Heart right ventricle (tissue), 16 donors: ENCODE data around the gene CDK5RAP2. TPM values are rescaled to one million over a fixed set of nuclear protein-coding genes. Genes with fewer than 3 reads are reported as not detected.

Source experiments
- ATAC-seq, 8 donors: fragments of 200-7000 bp; cut with Tn5 transposase; one replicate each; pipeline ENCODE4 v1.9.1; 2020; ENCODE audit warnings: mild to moderate bottlenecking in 8 of 8, moderate library complexity in 8 of 8, moderate number of reproducible peaks in 1 of 8
- DNase-seq, 2 donors: peaks; one replicate each; pipeline ENCODE4 v3.0.0-alpha.2; 2020
- H3K27ac ChIP-seq, 10 donors: fragments of 200-600 bp; sonication (generic) in 2 of 10; one replicate each; pipeline versions ENCODE4 v1.5.0 to v1.8.0; 2020 to 2022; ENCODE audit warnings: mild to moderate bottlenecking in 3 of 10
- H3K27me3 ChIP-seq, 7 donors: fragments of 200-600 bp; one replicate each; pipeline ENCODE4 v1.8.0; 2021 to 2022; ENCODE audit warnings: mild to moderate bottlenecking in 2 of 7
- H3K36me3 ChIP-seq, 9 donors: fragments of 200-600 bp; sonication (generic) in 1 of 9; one replicate each; pipeline versions ENCODE4 v1.5.0 to v1.8.0; 2020 to 2022; ENCODE audit warnings: mild to moderate bottlenecking in 2 of 9
- H3K4me1 ChIP-seq, 9 donors: fragments of 200-600 bp; sonication (generic) in 1 of 9; one replicate each; pipeline versions ENCODE4 v1.5.0 to v1.8.0; 2020 to 2022; ENCODE audit warnings: mild to moderate bottlenecking in 4 of 9
- H3K4me3 ChIP-seq, 10 donors: fragments of 200-600 bp; sonication (generic) in 2 of 10; one replicate each; pipeline versions ENCODE4 v1.5.0 to v1.8.0; 2020 to 2022; ENCODE audit warnings: mild to moderate bottlenecking in 7 of 10, moderate library complexity in 2 of 10
- H3K9me3 ChIP-seq, 11 donors: fragments of 200-600 bp in 10 of 11; sonication (generic) in 2 of 11; one replicate each; pipeline versions ENCODE4 v1.5.0 to v1.8.0; 2013 to 2022; ENCODE audit warnings: mild to moderate bottlenecking in 2 of 11, control low read depth in 1 of 11, moderate library complexity in 1 of 11
- CTCF ChIP-seq, 9 donors: fragments of 200-600 bp; sonication (generic) in 2 of 9; IDR thresholded peaks; one replicate each; pipeline versions ENCODE4 v1.5.0 to v1.8.0; 2021 to 2022; ENCODE audit warnings: antibody characterized with exemption in 9 of 9, mild to moderate bottlenecking in 5 of 9, moderate library complexity in 1 of 9
- WGBS, 2 donors: extraction: QIAGEN DNeasy Blood & Tissue Kit; methylation state at CpG; one replicate each; pipeline ENCODE4 v1.1.7; 2013; ENCODE audit warnings: inconsistent platforms in 1 of 2; 5-methylcytosine and 5-hydroxymethylcytosine counted together
- intact Hi-C, 10 donors: fragments of 100-400 bp; cut with DNase I; formaldehyde crosslinking; loops; one replicate each; pipeline versions ENCODE4 v1.11.1 to v1.14.2; 2022
- polyA plus RNA-seq, 2 donors: library from polyadenylated mRNA; stranded (reverse); fragments of 200-250 nt; gene quantifications; one replicate each; pipeline ENCODE4 v1.2.3, GENCODE V29; 2013
- total RNA-seq, 10 donors: library from RNA; stranded (reverse); fragmentation: NEBNext Ultra II Directional in 3 of 10; extraction: Animal tissue kit (Norgen Biotek cat#: 25700) in 3 of 10; gene quantifications; one replicate each; pipeline versions ENCODE4 v1.2.1 to v1.2.4, GENCODE V29; 2021 to 2023
- donor health status: Arrhythmogenic right ventricular cardiomyopathy.
- donor health status: ischemic (EF 13 %, LVEDD 7.1; RV severe dilation, severe dysfunction).
- donor health status: healthy with polysubstance abuse.
- donor health status: DM: no; HTN: yes; CAD: no.
- donor health status: DM: no; HTN: no; CAD: no.
- donor health status: ischemic (EF 25% LVEDD 6.9; RV normal size, moderate dysfunction).
- donor health status: ischemic (EF 25% LVEDD 5.7; RV mildly dilated, moderate dysfunction).
- donor health status: healthy.
- donor health status: DM: yes; HTN: yes; CAD: no.
- donor health status: Ischemic cardiomyopathy.
- donor health status: ischemic (EF 35%, LVEDD 5.7; RV mildly dilated, moderate dysfunction).
- donor health status: nonischemic (EF 11% LVEDD 7.7; RV severe dilation, severe dysfunction).
- donor health status: DM: yes; HTN: yes; CAD: no.
- donor health status: PGD.
- donor health status: ischemic (EF 29% LVEDD 5.4; RV normal size, mild dysfunction).
- donor health status: nonischemic (EF 23%, LVEDD 6.1; RV moderate dilation, normal function).

CDK5RAP2 gene
- total and polyA plus RNA-seq, 12 donors: 21.6 to 80.1 (median 53.4) TPM

- no peak overlapping the region for H3K4me3 ChIP-seq
- 77 to 85% methylated on average over 13 of the region's 13 CpGs for WGBS, 2 donors
- no peak for TF ChIP-seq CTCF (IDR thresholded peaks at IDR 0.05)
- intact Hi-C loops: no loop called here
- H3K27me3 ChIP-seq: no peaks in the 10 kb centered on the region
- DNase-seq (no peak), ATAC-seq (no peak)
- H3K9me3 ChIP-seq: no peaks in the 10 kb centered on the region
- H3K36me3 ChIP-seq: peaks cover 0 to 100% (median 44%) of the 10 kb centered on the region in 9 donors
- H3K27ac ChIP-seq: no peak overlapping the region
- peaks cover 0 to 8% (median 0%) of the 10 kb centered on the region in 9 donors for H3K4me1 ChIP-seq
Measured at GRCh38 chr9:120394058-120394669, 185.8 kb downstream of the CDK5RAP2 start.

GRCh38 chr9:120393386-120394057 is 186.4 kb downstream of the CDK5RAP2 start:
- no peak for ATAC-seq
- 87 to 88% methylated on average over 7 of the region's 7 CpGs for whole genome bisulfite sequencing, 2 donors
- H3K36me3 ChIP-seq: peaks cover 0 to 100% (median 39%) of the 10 kb centered on the region in 9 donors
- no peaks in the 10 kb centered on the region for H3K27me3 ChIP-seq
- no peak overlapping the region for H3K27ac ChIP-seq
- no peak for TF ChIP-seq CTCF (IDR thresholded peaks at IDR 0.05)
- H3K4me3 ChIP-seq: no peak overlapping the region
- intact Hi-C loops: no loop called here
- peaks cover 0 to 8% (median 0%) of the 10 kb centered on the region in 9 donors for H3K4me1 ChIP-seq
- no peaks in the 10 kb centered on the region for H3K9me3 ChIP-seq
- no peak for DNase-seq

- TF ChIP-seq CTCF (IDR thresholded peaks at IDR 0.05): no peak
- intact Hi-C loops: no loop called here
- WGBS, 2 donors: 94 to 97% methylated on average over 8 of the region's 8 CpGs
- Histone ChIP-seq H3K27me3 (no peaks in the 10 kb centered on the region), H3K9me3 (no peaks in the 10 kb centered on the region), H3K4me1 (peaks cover 0 to 13% (median 4%) of the 10 kb centered on the region in 9 donors), H3K4me3 (no peak overlapping the region), H3K36me3 (peaks cover 0 to 100% (median 34%) of the 10 kb centered on the region in 9 donors), H3K27ac (no peak overlapping the region)
- no peak for ATAC-seq
- DNase-seq: no peak
Measured at GRCh38 chr9:120392711-120393110, 187.3 kb downstream of the CDK5RAP2 start.

GRCh38 chr9:120392245-120392644 is 187.7 kb downstream of the CDK5RAP2 start:
- Histone ChIP-seq H3K4me3 (no peak overlapping the region), H3K27me3 (no peaks in the 10 kb centered on the region), H3K9me3 (no peaks in the 10 kb centered on the region), H3K36me3 (peaks cover 0 to 100% (median 34%) of the 10 kb centered on the region in 9 donors), H3K27ac (no peak overlapping the region), H3K4me1 (peaks cover 0 to 17% (median 4%) of the 10 kb centered on the region in 9 donors)
- no peak for DNase-seq
- no peak for ATAC-seq
- intact Hi-C loops: no loop called here
- 94 to 98% methylated on average over 5 of the region's 5 CpGs for WGBS, 2 donors
- no peak for TF ChIP-seq CTCF (IDR thresholded peaks at IDR 0.05)
